Ovary (tissue), 9 donors: ENCODE data around the gene SPG11. TPM values are rescaled to one million over a fixed set of nuclear protein-coding genes. Genes with fewer than 3 reads are reported as not detected.

Experiments
- DNase-seq, 5 donors: peaks; one replicate each; pipeline ENCODE4 v3.0.0-alpha.2; 2019 to 2020
- H3K27ac ChIP-seq, 2 donors: fragments of 200-600 bp; one replicate each; pipeline versions ENCODE4 v1.5.1 to v1.8.0; 2019 to 2022
- H3K27me3 ChIP-seq: fragments of 200-600 bp; one replicate; pipeline ENCODE4 v1.8.0; 2022
- H3K36me3 ChIP-seq: fragments of 200-600 bp; sonication (generic); one replicate; pipeline ENCODE4 v1.5.1; 2019
- H3K4me1 ChIP-seq: one replicate; pipeline ENCODE4 v1.8.1; 2013; ENCODE audit warnings: mild to moderate bottlenecking, moderate library complexity; ENCODE audit not compliant: insufficient read depth
- H3K4me3 ChIP-seq: fragments of 200-600 bp; sonication (generic); one replicate; pipeline ENCODE4 v1.5.1; 2017
- H3K9me3 ChIP-seq, 2 donors: fragments of 200-600 bp in 1 of 2; sonication (generic) in 1 of 2; one replicate each; pipeline versions ENCODE4 v1.5.1 to v1.8.1; 2013 to 2019; ENCODE audit warnings: mild to moderate bottlenecking in 1 of 2, moderate library complexity in 1 of 2
- CTCF ChIP-seq, 3 donors: fragments of 450-650 bp in 2 of 3; fragments of 200-600 bp in 1 of 3; IDR thresholded peaks; one replicate each; pipeline versions ENCODE4 v1.5.1 to v1.8.0; 2016 to 2022; ENCODE audit warnings: antibody characterized with exemption in 3 of 3, mild to moderate bottlenecking in 1 of 3
- EP300 ChIP-seq: sonication (generic); formaldehyde crosslinking; IDR thresholded peaks from one replicate; pipeline ENCODE4 v1.6.1; 2017; ENCODE audit warnings: antibody characterized with exemption
- POLR2A ChIP-seq: fragments of 450-650 bp; IDR thresholded peaks from one replicate; pipeline ENCODE4 v1.6.1; 2017; ENCODE audit warnings: antibody characterized with exemption, mild to moderate bottlenecking, moderate library complexity
- WGBS, 3 donors: extraction: QIAGEN DNeasy Blood & Tissue Kit in 1 of 3; methylation state at CpG; one replicate each; pipeline versions ENCODE4 v1.1.5 to v1.1.7; 2013 to 2017; 5-methylcytosine and 5-hydroxymethylcytosine counted together
- intact Hi-C, 4 donors: fragments of 100-400 bp; cut with DNase I; formaldehyde crosslinking; loops; one replicate each; pipeline versions ENCODE4 v1.11.0 to v1.15.1; 2022 to 2023
- polyA plus RNA-seq, 2 donors: library from polyadenylated mRNA; stranded (reverse); fragments of 200-250 nt in 1 of 2; fragments of 350-450 nt in 1 of 2; fragmentation: Illumina TruSeq in 1 of 2; extraction: RNeasy Lipid Tissue Mini Kit (QIAGEN cat#74804) in 1 of 2; gene quantifications; one replicate each; pipeline ENCODE4 v1.2.3, GENCODE V29; 2013 to 2014
- total RNA-seq, 7 donors: library from RNA; depleted of rRNA in 2 of 7; stranded (reverse); fragments of >200 nt in 2 of 7; fragmentation: NEBNext Ultra II Directional in 3 of 7; extraction: Animal tissue kit (Norgen Biotek cat#: 25700) in 3 of 7; gene quantifications; one replicate each; pipeline versions ENCODE4 v1.1.0 to v1.2.4, GENCODE V29; 2016 to 2023
- donor health status: DM: no; HTN: no; CAD: no; lungs with moderate emphysema.
- donor health status: DM: no; HTN: no; CAD: no.
- donor health status: Bipolar disorder and iron deficiency.
- donor health status: DM: yes; HTN: yes; CAD: no.
- donor health status: DM: no; HTN: no; CAD: no.
- donor health status: DM: yes; HTN: yes; CAD: no.

Gene SPG11
- total and polyA plus RNA-seq, 9 donors, result 25.4 to 79.8 (median 53.5) TPM

DNA sequence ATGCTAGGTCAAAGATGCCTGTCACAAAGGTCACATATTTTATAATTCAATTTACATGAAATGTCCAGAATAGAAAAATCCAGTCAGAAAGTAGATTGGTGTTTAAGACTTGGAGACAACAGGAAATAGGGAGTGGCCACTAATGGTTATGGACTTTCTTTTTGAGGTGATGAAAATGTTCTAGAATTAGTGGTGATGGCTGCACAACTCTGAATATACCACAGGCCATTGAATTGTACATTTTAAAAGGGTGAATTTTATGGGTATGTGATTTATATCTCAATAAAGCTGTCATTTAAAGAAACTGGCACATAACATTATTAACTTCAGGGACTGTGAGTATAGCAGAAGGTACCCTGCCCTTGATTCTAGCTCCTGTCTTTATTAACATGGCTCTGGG lies 15.8 kb downstream of the SPG11 start:
- intact Hi-C loops, result no loop called here

GRCh38 chr15:44647036-44647435 lies 16.4 kb downstream of the SPG11 start:
- H3K36me3 ChIP-seq, result no peaks in the 10 kb centered on the region
- H3K27ac ChIP-seq, result no peak overlapping the region
- intact Hi-C loops, result no loop called here
- no peaks in the 10 kb centered on the region for H3K27me3 ChIP-seq
- no peak overlapping the region for H3K4me3 ChIP-seq
- TF ChIP-seq CTCF (IDR thresholded peaks at IDR 0.05) (no peak), POLR2A (no peak), EP300 (no peak)
- 93 to 99% (median 98%) methylated on average over 1 of the region's 1 CpG for WGBS, 3 donors
- DNase-seq, result no peak
- H3K4me1 ChIP-seq, result no peaks in the 10 kb centered on the region
- no peaks in the 10 kb centered on the region for H3K9me3 ChIP-seq

More for the DNA sequence above, 15.8 kb downstream of the SPG11 start:
- DNase-seq, result no peak
- H3K4me3 ChIP-seq, result no peak overlapping the region
- H3K27me3 ChIP-seq, result no peaks in the 10 kb centered on the region
- TF ChIP-seq CTCF (IDR thresholded peaks at IDR 0.05) (no peak), EP300 (no peak), POLR2A (no peak)
- H3K9me3 ChIP-seq, result no peaks in the 10 kb centered on the region
- no peaks in the 10 kb centered on the region for H3K4me1 ChIP-seq
- H3K27ac ChIP-seq, result no peak overlapping the region
- no peaks in the 10 kb centered on the region for H3K36me3 ChIP-seq

GRCh38 chr15:44646460-44646859 lies 17.0 kb downstream of the SPG11 start:
- Histone ChIP-seq H3K27ac (no peak overlapping the region), H3K27me3 (no peaks in the 10 kb centered on the region), H3K4me1 (no peaks in the 10 kb centered on the region), H3K4me3 (no peak overlapping the region), H3K9me3 (no peaks in the 10 kb centered on the region), H3K36me3 (no peaks in the 10 kb centered on the region)
- TF ChIP-seq POLR2A (no peak), EP300 (no peak), CTCF (IDR thresholded peaks at IDR 0.05) (no peak)
- intact Hi-C loops, result no loop called here
- DNase-seq, result no peak
- 96 to 100% (median 100%) methylated on average over 2 of the region's 2 CpGs for WGBS, 3 donors

DNA sequence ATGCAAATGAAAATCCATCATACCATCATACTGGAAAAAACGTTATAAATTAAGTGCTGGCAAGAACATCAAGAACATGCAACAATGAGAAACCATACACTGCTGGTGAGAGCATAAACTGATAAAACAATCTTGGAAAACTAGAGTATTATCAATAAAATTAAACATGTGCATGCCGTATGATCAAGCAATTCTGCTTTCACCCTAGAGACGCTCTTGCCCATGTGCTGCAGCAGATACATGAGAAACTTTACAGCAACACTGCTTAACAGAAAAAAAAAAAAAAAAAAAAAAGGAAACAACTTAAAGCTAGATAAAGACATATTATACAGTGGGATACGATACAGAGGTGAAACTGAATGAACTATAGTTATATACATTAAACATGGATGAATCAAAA lies 21.8 kb downstream of the SPG11 start:
- intact Hi-C loops, result no loop called here
- no peaks in the 10 kb centered on the region for H3K36me3 ChIP-seq
- H3K4me1 ChIP-seq, result no peaks in the 10 kb centered on the region
- H3K27ac ChIP-seq, result no peak overlapping the region
- no peaks in the 10 kb centered on the region for H3K27me3 ChIP-seq
- WGBS, 3 donors, result 83 to 85% (median 84%) methylated on average over 4 of the region's 4 CpGs
- TF ChIP-seq POLR2A, result no peak
- TF ChIP-seq CTCF (IDR thresholded peaks at IDR 0.05), result no peak
- no peak for TF ChIP-seq EP300
- DNase-seq, result no peak
- no peak overlapping the region for H3K4me3 ChIP-seq
- H3K9me3 ChIP-seq, result no peaks in the 10 kb centered on the region

DNA sequence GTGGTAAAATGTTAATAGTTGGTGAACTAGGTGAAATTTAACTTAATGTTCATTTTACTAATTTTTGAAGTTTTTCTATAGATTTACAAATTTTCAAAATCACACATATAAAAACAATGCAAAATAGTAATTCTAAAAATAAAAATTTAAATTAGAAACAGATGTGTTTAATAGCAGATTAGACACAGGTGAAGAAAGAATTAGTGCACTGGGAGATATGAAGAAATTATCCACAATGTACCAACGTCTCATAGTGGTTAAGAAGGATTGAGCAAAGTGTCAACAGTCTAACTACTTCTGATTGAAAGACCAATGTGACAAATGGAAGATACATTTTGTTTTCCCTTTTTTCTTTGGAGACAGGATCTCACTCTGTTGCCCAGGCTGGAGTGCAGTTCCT lies 26.5 kb downstream of the SPG11 start:
- H3K4me3 ChIP-seq, result no peak overlapping the region
- TF ChIP-seq POLR2A (no peak), CTCF (IDR thresholded peaks at IDR 0.05) (no peak), EP300 (no peak)
- no peaks in the 10 kb centered on the region for H3K36me3 ChIP-seq
- no peak for DNase-seq
- WGBS, 3 donors, result 75 to 86% (median 79%) methylated on average over 1 of the region's 1 CpG
- H3K27me3 ChIP-seq, result no peaks in the 10 kb centered on the region
- intact Hi-C loops, result no loop called here
- H3K27ac ChIP-seq, result no peak overlapping the region
- no peaks in the 10 kb centered on the region for H3K4me1 ChIP-seq
- no peaks in the 10 kb centered on the region for H3K9me3 ChIP-seq
